Activated CD4-positive, alpha-beta memory T cell treated with anti-CD3 and anti-CD28 coated beads, Interleukin-2, amount 10 ng/mL, durations not matched to agents 7 days and 5 days (primary cell): ENCODE data around the gene ODC1. TPM values are rescaled to one million over a fixed set of nuclear protein-coding genes. Genes with fewer than 3 reads are reported as not detected.
A peak's percentile ranks its signal among the peaks of the same experiment; 100 is the strongest.
"Not testable (repeated sequence)": the region's sequence is repeated elsewhere in the genome, so short reads cannot be mapped to it uniquely, and the experiment has no call there.

Experiments
- CTCF ChIA-PET: fragments of 350-600 bp; sonication (Branson Sonifier 250); formaldehyde crosslinking; loops from one replicate; lab custom pipeline; 2021; ENCODE audit warnings: antibody characterized with exemption, inconsistent platforms; lab: Charles Lee
- POLR2A ChIA-PET: fragments of 350-600 bp; sonication (Branson Sonifier 250); formaldehyde crosslinking; loops from one replicate; lab custom pipeline; 2021; ENCODE audit warnings: antibody characterized with exemption; lab: Charles Lee
- DNase-seq: peaks from one replicate; pipeline ENCODE4 v3.0.0-alpha.2; 2020
- H3K27ac Mint-ChIP-seq: one replicate; pipeline ENCODE4 v1.8.0; 2021; ENCODE audit warnings: mild to moderate bottlenecking, mixed read lengths
- H3K27me3 Mint-ChIP-seq: one replicate; pipeline ENCODE4 v1.8.0; 2021; ENCODE audit warnings: mixed read lengths
- H3K36me3 Mint-ChIP-seq: one replicate; pipeline ENCODE4 v1.8.0; 2021; ENCODE audit warnings: low read depth, mixed read lengths
- H3K4me1 Mint-ChIP-seq: one replicate; pipeline ENCODE4 v1.8.0; 2021; ENCODE audit warnings: mixed read lengths
- H3K4me3 Mint-ChIP-seq: one replicate; pipeline ENCODE4 v1.8.0; 2021; ENCODE audit warnings: mild to moderate bottlenecking, mixed read lengths
- H3K9me3 Mint-ChIP-seq: one replicate; pipeline ENCODE4 v1.8.0; 2021; ENCODE audit warnings: mixed read lengths
- total RNA-seq, 2 experiments: library from RNA; stranded (reverse); gene quantifications; one replicate each; pipeline ENCODE4 v1.2.3, GENCODE V29; 2021

The ODC1 gene
- total RNA-seq: 10 to 100 TPM; 48.1 to 54.9 TPM

- CTCF ChIA-PET: interaction anchor here (0.7 to 4.6 kb wide), 13 partner anchors 13 to 376 kb away, joined by 3 to 38 read pairs (median 6); partner anchors contain the start of gene HPCAL1
- DNase-seq: peak; percentile 96
Measured at GRCh38 chr2:10447895-10448575, at the start of gene ODC1. ODC1 (minus strand) TSS chr2:10448327; CDS start chr2:10445032, 3,295 bp downstream.

GRCh38 chr2:10497797-10498251, 49.7 kb upstream of the ODC1 start:
- Mint-ChIP-seq H3K4me3 (no peak overlapping the region), H3K36me3 (no peaks in the 10 kb centered on the region), H3K4me1 (peaks cover 24% of the 10 kb centered on the region), H3K9me3 (no peaks in the 10 kb centered on the region), H3K27me3 (peaks cover 38% of the 10 kb centered on the region), H3K27ac (no peak overlapping the region)
- CTCF ChIA-PET: interaction anchor here (0.9 kb wide), 1 partner anchor 32 kb away, joined by 3 read pairs; no protein-coding TSS in a partner anchor
- DNase-seq: peak; percentile 66
- POLR2A ChIA-PET: interaction anchor here (0.8 to 1.2 kb wide), 2 partner anchors 13 to 50 kb away, joined by 4 read pairs; partner anchors contain the start of gene ODC1

More at GRCh38 chr2:10447895-10448575, at the start of gene ODC1:
- peak within 1 kb of the TSS; percentile 82 for H3K27ac Mint-ChIP-seq
- no peaks in the 10 kb centered on the region for H3K9me3 Mint-ChIP-seq
- H3K27me3 Mint-ChIP-seq: no peaks in the 10 kb centered on the region
- peak within 1 kb of the TSS; percentile 85 for H3K4me3 Mint-ChIP-seq
- POLR2A ChIA-PET: interaction anchor here (0.7 to 5.5 kb wide), 36 partner anchors 8 to 974 kb away, joined by 3 to 58 read pairs (median 5); partner anchors contain the start of genes ADAM17, HPCAL1, NOL10 and RRM2
- peaks cover 23% of the 10 kb centered on the region for H3K36me3 Mint-ChIP-seq
- peaks cover 55% of the 10 kb centered on the region for H3K4me1 Mint-ChIP-seq

DNA sequence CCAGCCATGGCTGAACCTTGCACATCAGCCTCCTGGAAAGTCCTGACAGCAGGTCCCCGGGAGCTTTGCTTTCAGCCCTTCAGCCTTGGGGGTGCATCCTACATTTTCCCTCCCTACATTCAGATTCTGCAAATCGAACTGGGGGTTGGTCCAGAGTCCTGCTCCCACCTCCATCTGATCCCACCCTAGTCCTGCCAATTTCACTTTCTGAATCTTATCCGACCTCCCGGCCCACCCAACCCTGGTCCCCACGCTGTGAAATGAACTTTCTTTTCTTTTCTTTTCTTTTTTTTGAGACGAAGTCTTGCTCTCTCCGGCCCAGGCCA, 47.8 kb upstream of the ODC1 start:
- POLR2A ChIA-PET: no interaction called here
- CTCF ChIA-PET: no interaction called here
- Mint-ChIP-seq H3K4me3 (no peak overlapping the region), H3K4me1 (peaks cover 24% of the 10 kb centered on the region), H3K36me3 (no peaks in the 10 kb centered on the region), H3K27ac (no peak overlapping the region), H3K9me3 (no peaks in the 10 kb centered on the region), H3K27me3 (peaks cover 36% of the 10 kb centered on the region)
- DNase-seq: no peak

GRCh38 chr2:10495311-10495987, 47.3 kb upstream of the ODC1 start:
- ChIA-PET POLR2A (no interaction called here), CTCF (no interaction called here)
- H3K27ac Mint-ChIP-seq: no peak overlapping the region
- H3K9me3 Mint-ChIP-seq: no peaks in the 10 kb centered on the region
- no peak overlapping the region for H3K4me3 Mint-ChIP-seq
- H3K36me3 Mint-ChIP-seq: no peaks in the 10 kb centered on the region
- peaks cover 24% of the 10 kb centered on the region for H3K4me1 Mint-ChIP-seq
- H3K27me3 Mint-ChIP-seq: peaks cover 39% of the 10 kb centered on the region
- peak; percentile 13 for DNase-seq

- Mint-ChIP-seq H3K9me3 (no peaks in the 10 kb centered on the region), H3K27me3 (peaks cover 40% of the 10 kb centered on the region), H3K36me3 (no peaks in the 10 kb centered on the region), H3K27ac (no peak overlapping the region), H3K4me1 (peaks cover 24% of the 10 kb centered on the region), H3K4me3 (no peak overlapping the region)
- peak; percentile 14 for DNase-seq
- ChIA-PET POLR2A (interaction anchor here (0.7 to 1.4 kb wide), 2 partner anchors 46 to 86 kb away, joined by 3 to 6 read pairs; partner anchors contain the start of gene ODC1), CTCF (no interaction called here)
Measured at GRCh38 chr2:10494351-10495066, 46.4 kb upstream of the ODC1 start.

DNA sequence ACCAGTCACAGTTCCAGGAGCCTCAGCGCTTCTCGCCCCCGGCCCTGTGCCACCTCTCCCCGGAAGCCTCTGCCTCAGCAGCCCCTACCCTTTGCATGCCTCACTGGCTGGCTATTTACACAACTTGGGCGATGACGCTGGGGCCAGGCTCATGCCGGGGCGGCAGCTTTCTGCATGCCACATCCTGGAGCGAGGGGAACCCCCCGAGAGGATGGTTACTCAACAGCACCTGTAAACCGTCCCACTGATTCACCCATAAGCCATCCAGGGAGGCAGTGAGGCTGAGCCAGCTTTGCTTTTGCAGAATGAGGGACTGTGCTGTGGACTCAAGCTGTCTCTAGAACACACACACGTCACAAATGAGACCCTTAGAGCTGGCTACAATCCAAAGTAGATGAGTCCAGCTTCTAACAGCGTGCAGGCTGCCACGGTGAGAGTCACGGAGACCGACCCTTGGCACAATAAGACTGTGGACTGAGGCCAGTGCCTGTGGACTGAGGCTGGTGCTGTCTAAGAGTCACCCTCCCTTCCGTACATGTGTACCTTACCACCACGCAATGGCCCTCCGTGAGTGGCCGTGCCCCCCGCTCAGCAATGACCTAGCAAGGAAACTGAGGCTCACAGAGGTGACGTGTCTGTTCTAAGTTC, 45.6 kb upstream of the ODC1 start:
- Mint-ChIP-seq H3K27me3 (peaks cover 38% of the 10 kb centered on the region), H3K4me1 (peaks cover 24% of the 10 kb centered on the region), H3K4me3 (no peak overlapping the region), H3K9me3 (no peaks in the 10 kb centered on the region), H3K27ac (peak overlapping the region; percentile 68), H3K36me3 (no peaks in the 10 kb centered on the region)
- ChIA-PET CTCF (no interaction called here), POLR2A (interaction anchor here (0.7 to 1.4 kb wide), 3 partner anchors 45 to 85 kb away, joined by 3 to 6 read pairs (median 3); partner anchors contain the start of gene ODC1)
- DNase-seq: peak; percentile 90

DNA sequence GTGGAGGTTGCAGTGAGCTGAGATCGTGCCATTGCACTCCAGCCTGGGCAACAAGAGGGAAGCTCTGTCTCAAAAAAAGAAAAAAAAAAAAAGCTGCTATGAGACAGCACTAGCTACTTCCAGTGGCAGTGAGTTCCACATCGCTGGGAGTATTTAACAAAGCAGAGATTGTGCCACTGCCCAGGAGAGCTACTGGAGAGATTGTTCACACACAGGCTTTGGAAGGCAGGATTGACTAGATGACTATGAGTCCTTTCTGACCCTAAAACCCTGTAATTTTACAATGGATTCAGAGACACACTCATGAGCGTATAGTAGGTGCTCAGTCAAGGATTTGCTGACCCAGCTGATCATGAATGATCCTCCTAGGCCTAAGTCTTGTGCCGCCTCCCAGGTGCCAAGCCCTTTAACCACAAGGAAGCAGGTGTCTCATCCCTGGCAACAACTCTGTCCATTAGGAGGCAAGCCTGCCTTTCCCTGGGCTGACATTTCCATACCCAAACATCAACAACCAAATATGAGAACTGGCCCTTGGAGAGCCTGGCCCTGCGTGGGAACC, 45.0 kb upstream of the ODC1 start:
- DNase-seq: no peak
- Mint-ChIP-seq H3K9me3 (no peaks in the 10 kb centered on the region), H3K4me3 (no peak overlapping the region), H3K36me3 (no peaks in the 10 kb centered on the region), H3K4me1 (peaks cover 23% of the 10 kb centered on the region), H3K27ac (peak overlapping the region; percentile 68), H3K27me3 (peaks cover 40% of the 10 kb centered on the region)
- POLR2A ChIA-PET: interaction anchor here (0.6 to 1.4 kb wide), 3 partner anchors 45 to 86 kb away, joined by 3 to 6 read pairs (median 4); partner anchors contain the start of gene ODC1
- CTCF ChIA-PET: no interaction called here

- POLR2A ChIA-PET: interaction anchor here (0.7 to 0.9 kb wide), 2 partner anchors 18 to 83 kb away, joined by 3 read pairs; no protein-coding TSS in a partner anchor
- CTCF ChIA-PET: no interaction called here
- Mint-ChIP-seq H3K9me3 (no peaks in the 10 kb centered on the region), H3K27me3 (peaks cover 28% of the 10 kb centered on the region), H3K4me3 (no peak overlapping the region), H3K4me1 (peaks cover 20% of the 10 kb centered on the region), H3K27ac (no peak overlapping the region), H3K36me3 (no peaks in the 10 kb centered on the region)
- DNase-seq: peak; percentile 9
Measured at GRCh38 chr2:10490806-10491291, 42.7 kb upstream of the ODC1 start.

- POLR2A ChIA-PET: no interaction called here
- H3K4me1 Mint-ChIP-seq: peaks cover 19% of the 10 kb centered on the region
Measured at GRCh38 chr2:10489842-10490555, 41.9 kb upstream of the ODC1 start.

DNA sequence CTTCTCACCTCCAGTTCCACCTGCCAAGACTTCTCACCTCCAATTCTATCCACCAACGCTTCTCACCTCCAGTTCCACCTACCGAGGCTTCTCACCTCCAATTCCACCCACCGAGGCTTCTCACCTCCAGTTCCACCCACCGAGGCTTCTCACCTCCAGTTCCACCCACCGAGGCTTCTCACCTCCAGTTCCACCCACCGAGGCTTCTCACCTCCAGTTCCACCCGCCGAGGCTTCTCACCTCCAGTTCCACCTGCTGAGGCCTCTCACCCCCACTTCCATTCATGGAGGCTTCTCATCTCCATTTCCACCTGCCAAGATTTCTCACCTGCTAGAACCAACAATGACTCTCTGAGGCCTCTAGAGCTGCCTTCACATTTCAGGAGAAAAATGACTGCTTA, 40.0 kb upstream of the ODC1 start:
- CTCF ChIA-PET, H3K4me1 Mint-ChIP-seq, DNase-seq, H3K36me3 Mint-ChIP-seq, POLR2A ChIA-PET, H3K27ac Mint-ChIP-seq, H3K4me3 Mint-ChIP-seq, H3K9me3 Mint-ChIP-seq: not testable (repeated sequence)
- peaks cover 37% of the 10 kb centered on the region for H3K27me3 Mint-ChIP-seq

More at GRCh38 chr2:10489842-10490555, 41.9 kb upstream of the ODC1 start:
- H3K4me3 Mint-ChIP-seq: no peak overlapping the region
- DNase-seq: peak; percentile 10
- H3K27ac Mint-ChIP-seq: no peak overlapping the region
- no peaks in the 10 kb centered on the region for H3K9me3 Mint-ChIP-seq
- no peaks in the 10 kb centered on the region for H3K36me3 Mint-ChIP-seq
- H3K27me3 Mint-ChIP-seq: peaks cover 23% of the 10 kb centered on the region
- CTCF ChIA-PET: no interaction called here

- H3K4me3 Mint-ChIP-seq, POLR2A ChIA-PET, CTCF ChIA-PET, DNase-seq, H3K36me3 Mint-ChIP-seq, H3K27ac Mint-ChIP-seq, H3K4me1 Mint-ChIP-seq, H3K9me3 Mint-ChIP-seq: not testable (repeated sequence)
- peaks cover 39% of the 10 kb centered on the region for H3K27me3 Mint-ChIP-seq
Measured at GRCh38 chr2:10487741-10488104, 39.6 kb upstream of the ODC1 start.
